DND-41 (cell line): ENCODE measurements around the gene SIN3A.

Source experiments
- EZH2 ChIP-seq: IDR thresholded peaks from 3 replicates; pipeline ENCODE4 v1.6.1; 2012; ENCODE audit warnings: borderline replicate concordance, low read depth, mild to moderate bottlenecking, moderate library complexity, low read length, inconsistent platforms; ENCODE audit not compliant: severe bottlenecking
- TF ChIP-seq, protein P1 (sequence below): IDR thresholded peaks from 2 replicates; pipeline ENCODE4 v1.5.1; 2012; ENCODE audit warnings: borderline replicate concordance, low read length, moderate library complexity, mild to moderate bottlenecking; ENCODE audit not compliant: poor library complexity, severe bottlenecking; ENCODE audit errors: extremely low read depth

DNA sequence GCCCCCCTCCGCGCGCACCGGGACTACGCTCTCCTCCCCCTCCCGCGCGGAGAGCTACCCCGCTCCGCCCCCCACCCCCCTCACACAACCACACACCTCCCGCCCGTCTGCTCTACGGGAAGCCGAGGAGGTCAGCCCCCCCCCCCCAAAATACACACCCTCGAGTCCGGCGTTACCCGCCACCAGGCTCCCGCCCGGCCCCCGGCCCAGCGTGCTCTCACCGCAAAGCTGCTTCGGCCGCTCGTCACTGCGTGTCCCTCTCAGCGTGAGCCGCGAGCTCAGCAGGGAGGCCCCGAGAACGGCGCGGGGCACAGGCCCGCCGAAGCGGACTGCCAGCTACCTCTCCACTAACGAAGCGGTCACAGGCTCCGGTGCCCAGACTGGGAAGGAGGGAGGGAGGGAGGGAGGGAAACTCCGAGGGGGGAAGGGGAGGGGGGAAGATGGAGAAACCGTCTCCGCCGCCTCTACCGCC, 252 bp downstream of the SIN3A start:
- TF ChIP-seq, protein P1, sequence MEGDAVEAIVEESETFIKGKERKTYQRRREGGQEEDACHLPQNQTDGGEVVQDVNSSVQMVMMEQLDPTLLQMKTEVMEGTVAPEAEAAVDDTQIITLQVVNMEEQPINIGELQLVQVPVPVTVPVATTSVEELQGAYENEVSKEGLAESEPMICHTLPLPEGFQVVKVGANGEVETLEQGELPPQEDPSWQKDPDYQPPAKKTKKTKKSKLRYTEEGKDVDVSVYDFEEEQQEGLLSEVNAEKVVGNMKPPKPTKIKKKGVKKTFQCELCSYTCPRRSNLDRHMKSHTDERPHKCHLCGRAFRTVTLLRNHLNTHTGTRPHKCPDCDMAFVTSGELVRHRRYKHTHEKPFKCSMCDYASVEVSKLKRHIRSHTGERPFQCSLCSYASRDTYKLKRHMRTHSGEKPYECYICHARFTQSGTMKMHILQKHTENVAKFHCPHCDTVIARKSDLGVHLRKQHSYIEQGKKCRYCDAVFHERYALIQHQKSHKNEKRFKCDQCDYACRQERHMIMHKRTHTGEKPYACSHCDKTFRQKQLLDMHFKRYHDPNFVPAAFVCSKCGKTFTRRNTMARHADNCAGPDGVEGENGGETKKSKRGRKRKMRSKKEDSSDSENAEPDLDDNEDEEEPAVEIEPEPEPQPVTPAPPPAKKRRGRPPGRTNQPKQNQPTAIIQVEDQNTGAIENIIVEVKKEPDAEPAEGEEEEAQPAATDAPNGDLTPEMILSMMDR: no peak
- no peak for TF ChIP-seq EZH2
